HepG2 (cell line): ENCODE results near the gene DDC. TPM values are rescaled to one million over a fixed set of nuclear protein-coding genes. Genes with fewer than 3 reads are reported as not detected.

Source experiments
- GTF2F1 ChIP-seq: fragments of 150-350 bp; IDR thresholded peaks from 2 replicates; pipeline ENCODE4 v1.6.1; 2014; ENCODE audit warnings: low read length
- HIC2 ChIP-seq: sonication (generic); formaldehyde crosslinking; IDR thresholded peaks from 2 replicates; pipeline ENCODE4 v1.9.0; 2022; ENCODE audit warnings: low read depth, missing genetic modification reagents
- HOXD1 ChIP-seq: sonication (generic); formaldehyde crosslinking; IDR thresholded peaks from 2 replicates; pipeline ENCODE4 v1.5.0; 2020; ENCODE audit warnings: missing genetic modification reagents
- ISL2 ChIP-seq: sonication (generic); formaldehyde crosslinking; IDR thresholded peaks from 2 replicates; pipeline ENCODE4 v1.5.0; 2020; ENCODE audit warnings: missing genetic modification reagents
- ISX ChIP-seq: sonication (generic); formaldehyde crosslinking; conservative IDR thresholded peaks from 2 replicates; pipeline ENCODE4 v1.5.0; 2020; ENCODE audit warnings: missing genetic modification reagents
- MTF2 ChIP-seq: sonication (generic); formaldehyde crosslinking; IDR thresholded peaks from 2 replicates; pipeline ENCODE4 v1.5.0; 2020; ENCODE audit warnings: missing genetic modification reagents, borderline replicate concordance
- MYC ChIP-seq: sonication (generic); formaldehyde crosslinking; IDR thresholded peaks from 2 replicates; pipeline ENCODE4 v1.9.0; 2021; ENCODE audit warnings: missing genetic modification reagents, borderline replicate concordance
- NCOA2 ChIP-seq: sonication (generic); formaldehyde crosslinking; IDR thresholded peaks from 2 replicates; pipeline ENCODE4 v1.8.0; 2022; ENCODE audit warnings: inconsistent platforms
- RNF2 ChIP-seq: fragments of 450-650 bp; conservative IDR thresholded peaks from 2 replicates; pipeline ENCODE4 v1.6.1; 2016; ENCODE audit warnings: low read depth
- TARDBP ChIP-seq: sonication (generic); formaldehyde crosslinking; IDR thresholded peaks from 2 replicates; pipeline ENCODE4 v1.8.0; 2022; ENCODE audit warnings: mild to moderate bottlenecking, missing genetic modification reagents
- USF2 ChIP-seq, 2 experiments: sonication (generic) in 1 of 2; formaldehyde crosslinking in 1 of 2; IDR thresholded peaks; 2 replicates each; pipeline versions ENCODE4 v1.5.1 to v1.6.1; 2011 to 2020; ENCODE audit warnings: borderline replicate concordance in 1 of 2, low read depth in 1 of 2, low read length in 1 of 2, mild to moderate bottlenecking in 1 of 2, missing genetic modification reagents in 1 of 2, moderate library complexity in 1 of 2
- ZBTB38 ChIP-seq: sonication (generic); formaldehyde crosslinking; IDR thresholded peaks from 2 replicates; pipeline ENCODE4 v1.5.1; 2020; ENCODE audit warnings: mild to moderate bottlenecking, missing genetic modification reagents
- ZBTB44 ChIP-seq: sonication (generic); formaldehyde crosslinking; IDR thresholded peaks from 2 replicates; pipeline ENCODE4 v1.4.0; 2020; ENCODE audit warnings: missing genetic modification reagents
- ZBTB49 ChIP-seq: sonication (generic); formaldehyde crosslinking; IDR thresholded peaks from 2 replicates; pipeline ENCODE4 v1.4.0; 2020; ENCODE audit warnings: missing genetic modification reagents, borderline replicate concordance
- ZNF20 ChIP-seq: sonication (generic); formaldehyde crosslinking; IDR thresholded peaks from 2 replicates; pipeline ENCODE4 v1.4.0; 2020; ENCODE audit warnings: mild to moderate bottlenecking, moderate library complexity, missing genetic modification reagents
- ZNF326 ChIP-seq: sonication (generic); formaldehyde crosslinking; IDR thresholded peaks from 2 replicates; pipeline ENCODE4 v1.4.0; 2020; ENCODE audit warnings: missing genetic modification reagents, borderline replicate concordance
- ZNF382 ChIP-seq: sonication (generic); formaldehyde crosslinking; IDR thresholded peaks from 2 replicates; pipeline ENCODE4 v1.5.0; 2020; ENCODE audit warnings: missing genetic modification reagents, mild to moderate bottlenecking, borderline replicate concordance
- ZNF547 ChIP-seq: sonication (generic); formaldehyde crosslinking; IDR thresholded peaks from 2 replicates; pipeline ENCODE4 v1.5.1; 2020; ENCODE audit warnings: mild to moderate bottlenecking, missing genetic modification reagents
- ZNF883 ChIP-seq: sonication (generic); formaldehyde crosslinking; IDR thresholded peaks from 2 replicates; pipeline ENCODE4 v1.5.1; 2020; ENCODE audit warnings: mild to moderate bottlenecking, missing genetic modification reagents; ENCODE audit errors: not compliant biosample characterization
- polyA plus RNA-seq, 8 experiments: library from polyadenylated mRNA; depleted of rRNA in 3 of 8; stranded (reverse) in 7 of 8; unstranded in 1 of 8; fragments of >200 nt; fragmentation: Illumina TruSeq in 4 of 8; extraction: Trizol in 4 of 8; gene quantifications; 2 replicates each; pipeline versions ENCODE4 v1.2.1 to v1.2.3, GENCODE V29; 2011 to 2016; ENCODE audit warnings: low read depth in 4 of 8, missing spikeins in 1 of 8, mixed read lengths in 1 of 8; ENCODE audit not compliant: insufficient read depth in 1 of 8
- total RNA-seq, 5 experiments: library from RNA; depleted of rRNA; stranded (reverse); fragments of >200 nt; fragmentation: Illumina TruSeq; extraction: Trizol; gene quantifications; 2 replicates each; pipeline ENCODE4 v1.2.3, GENCODE V29; 2016; ENCODE audit warnings: low read depth in 1 of 5

DDC gene
- total and polyA plus RNA-seq, 2 of the 13 experiments (the other 11 are each of a cell fraction or from before 2014, with no cell fraction given): 11.7 to 93.3 TPM

- TF ChIP-seq ZNF20 (CRISPR knock-in tag) (no peak), NCOA2 (peak; percentile 66), MTF2 (CRISPR knock-in tag) (no peak), HIC2 (no peak), ZNF883 (no peak), ZBTB38 (0 out of 2 replicates have a peak, but pooled peaks have one; percentile 22), ZBTB44 (CRISPR knock-in tag) (no peak), ZBTB49 (CRISPR knock-in tag) (no peak), ISL2 (CRISPR knock-in tag) (no peak), ZNF547 (no peak), MYC (CRISPR knock-in tag) (peak; percentile 78), ZNF326 (no peak), TARDBP (CRISPR knock-in tag) (peak; percentile 51; the same call in 1 of the 2 replicates), GTF2F1 (no peak), ISX (CRISPR knock-in tag) (no peak), HOXD1 (no peak), USF2 (IDR thresholded peaks at IDR 0.05; ENCODE audit: low read depth, low read length) (no peak), USF2 (CRISPR knock-in tag; IDR thresholded peaks at IDR 0.05; ENCODE audit: borderline replicate concordance) (peak; percentile 54; the same call in 1 of the 2 replicates), RNF2 (no peak), ZNF382 (CRISPR knock-in tag) (no peak)
Observed at GRCh38 chr7:50594734-50595485, 29.7 kb upstream of the DDC start (continued).
